Stromal cell of bone marrow (primary cell): ENCODE results near the gene MCEE.
"Not testable (repeated sequence)": the region's sequence is repeated elsewhere in the genome, so short reads cannot be mapped to it uniquely, and the experiment has no call there.

ENCODE experiments used
- DNase-seq: peaks from one replicate; pipeline ENCODE4 v3.0.0-alpha.2; 2012; ENCODE audit warnings: low read depth

MCEE gene

GRCh38 chr2:71126957-71127356 lies 3.1 kb downstream of the MCEE start:
- no peak for DNase-seq

- no peak for DNase-seq
These were observed 4.3 kb downstream of the MCEE start for GRCh38 chr2:71125506-71126294.

- no peak for DNase-seq
These were observed 7.4 kb downstream of the MCEE start for GRCh38 chr2:71122387-71123298.

- DNase-seq, result no peak
These were observed 8.6 kb downstream of the MCEE start for GRCh38 chr2:71121479-71121878.

GRCh38 chr2:71120195-71120594 lies 9.8 kb downstream of the MCEE start:
- DNase-seq, result no peak

- DNase-seq, result no peak
These were observed 13.0 kb downstream of the MCEE start for GRCh38 chr2:71117063-71117462.

GRCh38 chr2:71113843-71114242 lies 16.2 kb downstream of the MCEE start:
- no peak for DNase-seq

GRCh38 chr2:71108091-71108490 lies 21.9 kb downstream of the MCEE start:
- DNase-seq, result no peak

GRCh38 chr2:71106463-71106862 lies 23.6 kb downstream of the MCEE start:
- DNase-seq, result not testable (repeated sequence)

- DNase-seq, result no peak
These were observed 26.2 kb downstream of the MCEE start for GRCh38 chr2:71103809-71104208.

GRCh38 chr2:71102981-71103681 lies 26.9 kb downstream of the MCEE start:
- no peak for DNase-seq

GRCh38 chr2:71101656-71102055 lies 28.4 kb downstream of the MCEE start:
- DNase-seq, result peak; percentile 84

GRCh38 chr2:71100195-71100964 lies 29.6 kb downstream of the MCEE start:
- peak; percentile 49 for DNase-seq

GRCh38 chr2:71092491-71093260 lies 37.4 kb downstream of the MCEE start:
- DNase-seq, result not testable (repeated sequence)

GRCh38 chr2:71091808-71092207 lies 38.2 kb downstream of the MCEE start:
- not testable (repeated sequence) for DNase-seq

GRCh38 chr2:71089475-71089874 lies 40.6 kb downstream of the MCEE start:
- not testable (repeated sequence) for DNase-seq

GRCh38 chr2:71085325-71086003 lies 44.6 kb downstream of the MCEE start:
- DNase-seq, result not testable (repeated sequence)

GRCh38 chr2:71083752-71084312 lies 46.2 kb downstream of the MCEE start:
- not testable (repeated sequence) for DNase-seq

GRCh38 chr2:71083297-71083696 lies 46.7 kb downstream of the MCEE start:
- not testable (repeated sequence) for DNase-seq
